T47D (cell line): ENCODE measurements around the gene ARHGAP23.

Source experiments
- DNase-seq, 2 experiments: peaks; one replicate each; pipeline versions ENCODE4 v3.0.0 to v3.0.0-alpha.2; 2011 to 2012; ENCODE audit warnings: low read depth in 1 of 2, low spot score in 1 of 2
- JUND ChIP-seq: IDR thresholded peaks from 2 replicates; pipeline ENCODE4 v1.6.1; 2012; ENCODE audit warnings: low read depth
- in situ Hi-C: cut with HindIII; loops from 2 replicates; pipeline ENCODE4 v1.10.0; 2016; ENCODE audit warnings: low sequenced_read_pairs, low pct_unique_long_range_greater_than_20kb

The ARHGAP23 gene

GRCh38 chr17:38545531-38546225 lies 117.4 kb downstream of the ARHGAP23 start:
- TF ChIP-seq JUND: no peak
- no peak for DNase-seq
- in situ Hi-C loops: no loop called here

GRCh38 chr17:38546396-38546795 lies 118.1 kb downstream of the ARHGAP23 start:
- in situ Hi-C loops: no loop called here
- no peak for DNase-seq
- no peak for TF ChIP-seq JUND

DNA sequence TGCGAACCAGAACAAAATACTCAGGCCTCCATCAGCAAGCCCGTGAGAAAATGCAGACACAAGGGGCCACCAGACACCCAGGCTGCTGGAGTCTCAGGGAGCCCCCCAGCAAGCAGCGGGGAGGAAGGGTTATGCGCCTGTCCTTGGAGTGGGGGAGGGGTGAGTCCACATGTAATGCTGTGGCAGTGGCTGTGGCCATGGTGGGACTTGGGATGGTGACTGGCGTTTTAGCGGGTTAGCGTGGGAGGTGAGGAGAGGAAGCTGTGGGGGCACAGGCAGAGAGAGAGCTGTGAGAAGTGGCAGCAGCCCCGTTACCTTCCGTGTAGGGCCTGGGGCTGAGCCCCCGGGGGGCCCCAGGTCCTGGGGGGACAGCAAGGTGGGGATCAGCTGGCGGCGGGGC lies 119.2 kb downstream of the ARHGAP23 start:
- no peak for DNase-seq
- in situ Hi-C loops: no loop called here
- TF ChIP-seq JUND: no peak

GRCh38 chr17:38549285-38549684 lies 121.0 kb downstream of the ARHGAP23 start:
- no peak for DNase-seq
- TF ChIP-seq JUND: no peak
- in situ Hi-C loops: no loop called here

- TF ChIP-seq JUND: no peak
- DNase-seq: no peak
- in situ Hi-C loops: no loop called here
Observed at GRCh38 chr17:38550661-38551060, 122.4 kb downstream of the ARHGAP23 start.

DNA sequence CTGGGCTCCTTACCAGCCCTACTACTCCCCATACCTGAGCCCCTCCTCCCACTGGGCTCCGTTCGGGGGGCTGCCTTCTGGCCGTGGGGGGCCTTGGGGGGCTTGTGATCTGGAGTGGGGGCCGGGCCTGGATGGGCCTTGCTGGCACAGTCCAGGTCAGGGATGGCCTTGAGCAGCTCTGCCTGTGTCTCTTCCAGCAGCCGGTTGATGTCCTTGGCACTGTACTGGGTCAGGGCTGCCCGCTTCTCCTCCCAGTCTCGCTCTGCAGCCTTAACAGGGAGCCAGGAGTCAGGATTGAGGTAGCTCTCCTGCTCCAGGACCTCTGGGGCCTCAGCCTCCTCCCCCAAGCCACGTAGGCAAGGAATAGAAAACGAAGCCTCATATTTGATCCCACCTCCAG lies 122.9 kb downstream of the ARHGAP23 start:
- in situ Hi-C loops: no loop called here
- no peak for DNase-seq
- no peak for TF ChIP-seq JUND

DNA sequence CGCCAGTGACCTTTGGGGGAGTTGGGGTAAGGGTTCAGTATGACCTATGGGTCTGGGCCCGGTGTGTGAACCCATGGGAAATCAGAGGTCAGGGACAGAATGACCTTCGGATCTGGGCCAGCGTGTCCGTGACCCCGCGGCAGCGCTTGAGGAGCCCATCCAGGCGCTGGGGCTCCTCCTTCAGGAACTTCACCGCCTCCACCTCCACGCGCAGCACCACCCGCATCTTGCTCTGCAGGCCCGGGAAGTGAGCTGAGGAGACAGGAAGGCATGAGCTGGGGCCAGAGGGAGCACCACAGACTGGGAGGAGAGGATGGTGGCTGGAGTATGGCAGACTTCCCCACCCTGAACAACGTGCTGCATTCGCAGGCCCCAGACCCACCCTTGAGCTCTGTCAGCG lies 124.1 kb downstream of the ARHGAP23 start:
- no peak for TF ChIP-seq JUND
- in situ Hi-C loops: no loop called here
- no peak for DNase-seq

DNA sequence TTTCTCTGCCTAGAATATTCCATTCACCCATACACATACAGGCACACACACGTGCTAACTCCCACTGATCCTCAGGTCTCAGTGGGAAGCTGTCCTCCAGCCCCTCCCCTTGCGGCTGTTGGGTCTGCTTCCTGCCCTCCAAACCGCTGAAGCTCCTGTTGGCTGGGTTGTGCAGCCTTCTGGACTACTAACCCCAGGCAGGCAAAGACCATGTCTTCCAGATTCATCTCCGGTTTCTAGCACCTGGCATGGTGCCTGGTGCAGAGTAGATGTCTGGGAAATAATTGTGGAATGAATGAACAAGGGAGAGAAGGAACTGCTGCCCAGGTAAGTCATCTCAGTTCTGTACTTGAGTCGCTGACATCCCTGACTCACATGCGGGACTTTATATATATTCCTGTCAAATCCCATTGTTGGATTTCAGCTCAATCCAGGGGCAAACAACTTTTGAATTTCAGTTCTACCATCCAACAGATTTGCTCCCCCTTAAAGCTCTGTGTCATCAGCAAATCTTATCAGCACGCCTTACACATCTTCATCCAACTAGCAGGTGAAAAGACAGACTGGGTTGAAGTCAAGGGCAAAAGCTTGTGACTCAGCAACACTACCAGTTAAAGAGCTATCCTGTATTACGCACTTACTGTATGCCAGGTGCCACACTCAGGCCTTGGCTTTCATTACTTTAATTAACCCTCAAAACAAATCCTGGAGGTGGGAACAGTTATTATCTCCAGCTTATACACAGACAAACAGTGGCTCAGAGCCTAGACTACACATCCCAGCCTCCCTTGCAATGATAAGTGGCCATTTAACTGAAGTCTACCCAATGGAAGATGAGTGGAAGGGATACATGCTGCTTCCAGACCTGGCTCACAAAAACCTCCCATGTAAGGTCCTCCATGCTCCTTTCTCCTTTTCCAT lies 126.4 kb downstream of the ARHGAP23 start:
- TF ChIP-seq JUND: no peak
- DNase-seq: no peak
- in situ Hi-C loops: no loop called here

DNA sequence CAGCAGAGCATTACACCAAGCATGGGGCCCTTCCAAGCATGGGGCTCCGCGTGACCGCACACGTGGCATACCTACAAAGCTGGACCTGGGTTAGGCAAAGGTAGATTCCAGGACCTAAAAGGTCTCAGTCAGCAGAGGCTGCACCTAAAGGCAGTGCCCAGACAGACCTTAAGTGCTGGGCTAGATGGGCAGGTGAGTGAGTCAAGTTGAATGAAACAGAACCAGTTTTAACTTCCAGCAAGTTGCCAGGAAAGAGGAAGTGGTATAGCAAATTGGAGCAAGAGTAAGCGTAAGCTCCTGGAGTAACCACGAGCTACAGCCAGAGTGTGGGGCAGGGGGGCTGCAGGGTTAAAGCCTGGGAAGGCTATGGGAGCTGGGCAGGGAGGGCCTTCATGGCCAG lies 128.0 kb downstream of the ARHGAP23 start:
- TF ChIP-seq JUND: no peak
- in situ Hi-C loops: no loop called here
- DNase-seq: no peak

DNA sequence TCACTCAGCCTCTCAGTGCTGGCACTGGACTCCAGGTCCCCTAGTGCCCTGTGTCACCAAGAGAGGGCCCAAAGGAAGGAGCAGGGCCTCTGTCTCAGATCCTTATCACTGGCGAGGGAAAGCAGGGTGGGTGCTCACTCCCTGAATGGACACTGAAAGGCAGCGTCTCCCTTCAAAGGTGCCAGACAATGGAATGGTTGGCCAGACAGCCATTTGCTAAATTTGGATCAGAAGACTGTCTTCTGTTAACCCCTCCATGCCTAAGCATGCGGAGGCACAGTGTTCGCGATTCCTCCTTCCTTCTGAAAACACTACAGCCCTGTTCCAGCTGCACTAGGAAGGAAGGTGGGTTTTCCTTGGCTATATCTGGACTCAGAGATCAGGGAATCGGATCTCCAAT lies 129.1 kb downstream of the ARHGAP23 start:
- DNase-seq: no peak
- TF ChIP-seq JUND: no peak
- in situ Hi-C loops: no loop called here

DNA sequence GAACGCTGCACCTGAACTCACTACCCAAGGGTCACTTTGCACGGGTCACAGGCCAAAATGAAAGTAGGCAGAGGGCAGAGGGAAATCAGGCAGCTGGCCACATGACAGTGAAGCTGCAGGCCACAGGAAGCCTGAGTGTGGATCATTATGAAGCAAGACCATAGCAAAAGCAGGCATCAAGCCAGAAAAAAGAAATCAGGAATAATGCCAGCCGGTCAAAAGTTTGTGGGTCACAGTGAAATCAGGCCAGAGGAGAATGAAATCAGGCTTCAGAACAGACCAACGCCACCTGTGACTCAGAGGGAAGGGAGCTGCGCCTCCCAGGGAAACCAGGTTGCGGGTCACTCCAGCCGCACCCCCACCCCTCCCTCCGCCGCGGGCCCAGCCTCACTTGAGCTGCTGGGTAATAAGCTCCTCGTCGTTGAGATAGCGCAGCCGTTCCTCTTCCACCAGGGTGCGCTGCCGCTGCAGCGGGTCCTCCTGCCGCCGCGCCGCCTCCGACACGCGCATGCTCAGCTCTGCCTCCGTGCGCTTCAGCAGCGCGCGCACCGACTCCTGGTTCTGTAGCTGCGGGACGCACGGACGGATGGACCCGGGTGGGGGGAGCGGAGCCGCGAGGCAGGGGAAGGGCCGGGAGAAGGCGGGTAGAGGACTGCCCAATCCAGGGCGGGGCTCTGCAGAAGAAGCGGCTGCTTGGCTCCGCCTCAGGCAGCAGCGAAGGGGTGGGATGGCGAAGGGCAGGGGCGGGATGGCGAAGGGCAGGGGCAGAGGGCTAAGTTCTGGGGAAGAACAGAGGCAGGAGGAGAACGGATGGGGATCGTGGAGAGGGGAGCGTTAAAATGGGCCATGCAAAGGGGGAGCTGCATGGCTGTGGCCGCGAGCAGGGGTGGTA lies 129.8 kb downstream of the ARHGAP23 start:
- no peak for TF ChIP-seq JUND
- in situ Hi-C loops: no loop called here
- peak; percentile 95 to 99 for DNase-seq

DNA sequence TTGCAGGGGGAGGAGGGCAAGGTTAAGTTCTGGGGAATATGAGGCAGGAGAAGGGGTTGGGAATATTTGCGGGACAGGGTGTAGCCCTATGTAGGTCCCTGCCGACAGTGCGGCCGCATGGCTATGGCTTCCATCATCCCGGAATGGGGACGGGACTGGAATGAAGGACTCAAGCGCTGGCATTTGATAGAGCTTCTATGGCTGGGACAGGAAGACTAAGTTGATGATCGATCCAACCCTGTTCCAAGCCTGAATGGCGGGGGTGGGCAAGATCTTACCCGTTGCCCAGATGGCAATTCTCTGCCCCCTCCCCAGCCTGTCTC lies 130.4 kb downstream of the ARHGAP23 start:
- in situ Hi-C loops: no loop called here
- no peak for DNase-seq
- TF ChIP-seq JUND: no peak
